Measurements from ENCODE around the gene PDIA6.
"Not testable (repeated sequence)": the region's sequence is repeated elsewhere in the genome, so short reads cannot be mapped to it uniquely, and the experiment has no call there.

The PDIA6 gene

DNA sequence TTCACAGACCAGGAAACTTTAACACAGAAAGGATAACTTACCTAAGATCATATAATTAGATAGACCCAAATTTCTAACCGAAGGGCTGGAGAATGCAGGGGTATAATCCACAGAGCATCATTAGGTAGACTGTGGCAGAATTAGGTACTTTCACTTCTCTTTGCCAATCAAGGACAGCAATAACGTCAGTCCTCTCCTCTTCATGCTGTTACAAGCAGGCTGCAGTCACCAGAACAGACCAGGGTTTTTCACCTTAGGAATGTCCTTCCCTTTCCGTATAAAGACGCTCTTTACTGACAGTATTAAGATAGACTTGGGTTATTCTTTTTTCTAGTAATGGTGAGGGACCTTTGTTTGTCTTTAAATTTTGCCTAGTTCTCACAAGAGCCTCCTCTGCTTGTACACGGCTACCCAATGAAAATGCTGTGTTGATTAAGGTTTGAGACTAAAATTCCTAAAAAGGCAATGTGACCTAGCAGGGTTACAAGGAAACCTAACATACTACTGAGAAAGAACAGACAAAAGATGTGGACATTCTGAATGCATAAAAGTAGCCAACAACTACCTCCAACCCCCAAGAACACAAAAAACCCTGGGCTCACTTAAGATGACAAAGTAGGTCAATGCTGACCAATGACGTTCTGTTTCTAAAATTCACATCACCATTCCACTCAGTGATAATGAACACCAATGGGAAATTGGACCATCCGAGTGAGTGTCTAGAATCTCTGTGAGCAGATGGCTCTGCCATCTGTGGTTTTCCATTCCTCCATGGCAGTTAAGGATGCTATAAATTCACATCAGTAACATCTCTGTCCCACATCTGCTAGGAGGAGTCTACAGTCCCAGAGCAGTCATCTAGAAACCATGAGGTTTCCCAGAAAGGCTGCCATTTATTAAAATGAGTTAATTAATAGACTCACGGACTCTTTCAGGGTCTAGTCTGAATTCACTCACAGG lies 2.1 kb downstream of the PDIA6 start:
- no peak for DNase-seq (ENCODE audit: low read depth in 2 of 2)

DNA sequence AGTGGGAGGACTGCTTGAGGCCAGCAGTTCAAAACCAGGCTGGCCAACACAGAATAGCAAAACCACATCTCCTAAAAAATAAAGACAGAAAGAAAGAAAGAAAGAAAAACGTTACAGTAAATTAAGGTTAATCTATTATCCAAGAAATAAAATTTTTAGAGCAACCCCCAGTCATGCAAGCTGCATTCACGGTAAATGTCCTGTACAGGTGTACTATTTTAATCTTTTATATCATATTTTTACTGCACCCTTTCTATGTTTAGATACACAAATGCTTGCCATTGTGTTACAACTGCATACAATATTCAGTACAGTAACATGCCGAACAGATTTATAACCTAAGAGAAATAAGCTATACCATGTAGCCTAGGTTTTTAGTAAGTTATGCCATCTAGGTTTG lies 6.0 kb downstream of the PDIA6 start:
- DNase-seq (ENCODE audit: low read depth in 2 of 2) = no peak

DNA sequence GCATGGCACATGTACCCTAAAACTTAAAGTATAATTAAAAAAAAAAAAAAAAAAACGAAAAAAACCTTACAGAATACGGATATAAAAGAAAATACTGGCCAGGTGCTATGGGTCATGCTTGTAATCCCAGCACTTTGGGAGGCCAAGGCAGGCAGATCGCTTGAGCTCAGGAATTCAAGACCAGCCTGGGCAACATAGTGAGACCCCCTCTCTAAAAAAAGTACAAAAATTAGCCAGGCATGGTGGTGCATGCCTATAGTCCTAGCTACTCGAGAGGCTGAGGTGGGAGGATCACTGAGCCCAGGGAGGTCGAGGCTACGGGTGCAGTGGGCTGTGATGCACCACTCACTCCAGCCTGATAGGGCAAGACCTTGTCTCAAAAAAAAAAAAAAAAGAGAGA lies 6.6 kb downstream of the PDIA6 start:
- DNase-seq (ENCODE audit: low read depth in 2 of 2) = not testable (repeated sequence)

DNA sequence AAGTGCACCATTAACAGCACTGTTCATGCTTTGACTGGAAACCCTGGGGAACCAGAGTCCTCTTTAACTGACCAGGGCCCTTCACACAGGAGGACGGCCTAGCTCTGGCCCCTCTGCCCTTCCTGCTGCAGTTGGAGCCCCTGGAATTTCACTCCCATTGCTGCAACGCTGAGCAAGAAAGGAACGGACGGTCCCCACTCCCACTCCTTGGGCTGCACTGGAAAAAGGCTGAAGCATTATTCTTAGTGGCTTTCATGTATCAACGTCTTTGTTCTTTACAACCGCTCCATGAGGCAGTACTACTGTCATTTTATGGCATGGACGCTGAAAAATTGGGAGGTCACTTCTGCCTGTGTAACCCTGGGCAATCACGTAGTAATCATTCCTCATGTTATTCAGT lies 9.9 kb downstream of the PDIA6 start:
- no peak for DNase-seq (ENCODE audit: low read depth in 2 of 2)

DNA sequence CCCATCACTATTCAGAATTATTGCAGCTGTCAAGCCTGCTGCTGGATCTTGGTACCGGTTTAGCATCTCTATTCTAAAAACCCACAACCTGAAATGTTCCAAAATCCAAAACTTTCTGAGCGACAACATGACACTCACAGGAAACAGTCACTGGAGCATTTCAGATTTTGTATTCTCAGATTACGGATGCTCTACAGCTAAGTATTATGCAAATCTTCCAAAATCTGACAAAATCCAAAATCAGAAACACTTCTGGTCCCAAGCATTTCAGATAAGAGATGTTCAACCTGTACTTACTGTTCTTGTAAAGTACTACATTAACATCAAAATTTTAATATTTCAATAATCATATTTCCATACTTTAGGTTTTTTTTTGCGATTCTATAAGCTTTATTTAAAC lies 12.4 kb downstream of the PDIA6 start:
- DNase-seq (ENCODE audit: low read depth in 2 of 2) = no peak

DNA sequence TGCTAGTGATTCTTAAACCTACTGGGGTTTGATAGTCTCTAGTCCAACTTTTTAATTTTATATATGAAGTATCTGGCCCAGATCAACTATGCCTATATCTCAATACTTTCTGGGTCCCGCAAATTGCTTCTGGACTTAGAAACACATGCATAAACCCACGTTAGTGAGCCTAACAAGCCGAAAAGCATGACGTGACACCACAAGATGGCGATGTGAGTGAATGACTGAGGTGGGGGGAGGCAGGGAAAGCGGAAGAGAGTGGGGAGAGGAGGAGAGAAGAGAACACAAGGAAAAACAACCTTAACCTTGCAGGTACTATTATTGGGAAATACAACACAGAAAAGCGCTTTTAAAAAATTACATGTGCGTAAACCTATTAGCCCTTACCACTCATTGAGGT lies 13.8 kb downstream of the PDIA6 start:
- no peak for DNase-seq (ENCODE audit: low read depth in 2 of 2)

DNA sequence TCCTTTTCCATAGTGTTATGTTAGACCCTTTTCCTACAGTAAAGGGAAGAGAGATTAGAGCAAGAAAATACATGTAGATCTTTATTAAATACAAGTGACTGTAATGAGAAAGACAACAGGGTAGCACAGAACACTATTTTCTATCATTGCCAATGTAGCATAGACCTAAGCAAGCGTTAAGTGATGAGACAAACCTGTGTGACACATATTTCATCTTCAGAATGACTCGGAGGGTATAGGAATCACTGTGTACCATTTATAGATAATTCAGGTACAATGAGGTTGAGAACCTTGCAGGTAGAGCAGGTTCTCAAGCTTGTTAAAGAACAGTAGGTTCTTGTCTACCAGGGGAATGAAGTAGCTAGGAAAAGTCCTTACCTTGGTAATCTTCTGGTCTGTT lies 15.9 kb downstream of the PDIA6 start:
- no peak for DNase-seq (ENCODE audit: low read depth in 2 of 2)

DNA sequence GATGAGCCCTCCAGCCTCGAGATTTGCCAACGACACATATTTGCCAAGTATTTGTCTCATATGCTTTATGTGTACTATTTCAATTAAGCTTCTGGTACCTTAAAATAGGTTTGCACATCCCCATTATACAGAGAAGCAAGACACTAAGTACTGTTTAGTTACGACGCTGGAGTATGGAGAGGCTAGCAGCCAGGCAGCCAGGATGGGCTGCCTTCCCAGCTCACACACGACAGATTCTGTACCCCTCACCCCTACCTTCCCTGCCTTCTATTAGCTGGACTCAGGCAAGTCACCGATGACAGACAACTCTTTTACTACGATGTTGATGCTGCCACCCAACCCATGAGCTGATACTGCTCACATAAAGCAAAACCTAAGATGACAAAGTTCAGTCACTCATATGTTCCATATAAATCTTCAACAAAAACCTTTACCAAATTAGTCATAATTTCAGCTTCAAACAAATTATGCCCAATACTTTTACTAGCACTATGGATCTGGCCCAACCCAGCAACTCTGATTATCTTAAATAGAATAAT lies 17.0 kb downstream of the PDIA6 start:
- DNase-seq (ENCODE audit: low read depth in 2 of 2) = no peak

DNA sequence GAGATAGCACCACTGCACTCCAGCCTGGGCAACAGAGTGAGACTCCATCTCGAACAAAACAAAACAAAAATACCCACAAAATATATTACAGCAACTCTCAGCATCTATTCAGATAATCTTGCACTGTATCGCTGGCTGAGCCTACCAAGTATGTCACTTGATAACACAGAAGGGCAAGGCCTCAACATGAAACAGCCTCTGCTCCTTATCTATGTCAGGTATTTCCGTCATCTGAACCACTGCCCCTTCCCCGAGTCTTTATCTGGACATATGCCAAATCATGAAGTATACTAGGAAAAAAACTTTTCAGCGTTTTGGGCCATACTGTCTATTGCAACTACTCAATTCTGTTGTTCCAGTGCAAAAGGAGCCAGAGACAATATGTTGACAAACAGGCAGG lies 17.7 kb downstream of the PDIA6 start:
- DNase-seq (ENCODE audit: low read depth in 2 of 2) = no peak

DNA sequence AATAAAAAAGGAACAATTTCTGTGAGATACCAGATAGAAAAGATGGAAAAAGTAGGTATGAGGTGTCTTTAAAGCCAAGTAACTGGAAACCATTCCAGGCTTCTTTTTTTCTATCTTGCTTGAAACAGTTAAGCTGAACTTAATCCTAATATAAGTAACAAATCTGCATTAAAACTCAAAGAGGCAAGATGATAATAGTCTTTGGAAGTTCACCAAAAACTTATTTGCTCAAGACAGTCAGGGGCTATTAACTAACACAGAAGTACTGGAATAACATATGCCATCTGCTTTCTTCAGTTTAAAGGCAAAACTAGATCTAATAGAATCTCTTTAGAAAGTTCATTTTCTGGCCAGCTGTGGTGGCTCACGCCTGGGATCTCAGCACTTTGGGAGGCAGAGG lies 18.8 kb downstream of the PDIA6 start:
- no peak for DNase-seq (ENCODE audit: low read depth in 2 of 2)

DNA sequence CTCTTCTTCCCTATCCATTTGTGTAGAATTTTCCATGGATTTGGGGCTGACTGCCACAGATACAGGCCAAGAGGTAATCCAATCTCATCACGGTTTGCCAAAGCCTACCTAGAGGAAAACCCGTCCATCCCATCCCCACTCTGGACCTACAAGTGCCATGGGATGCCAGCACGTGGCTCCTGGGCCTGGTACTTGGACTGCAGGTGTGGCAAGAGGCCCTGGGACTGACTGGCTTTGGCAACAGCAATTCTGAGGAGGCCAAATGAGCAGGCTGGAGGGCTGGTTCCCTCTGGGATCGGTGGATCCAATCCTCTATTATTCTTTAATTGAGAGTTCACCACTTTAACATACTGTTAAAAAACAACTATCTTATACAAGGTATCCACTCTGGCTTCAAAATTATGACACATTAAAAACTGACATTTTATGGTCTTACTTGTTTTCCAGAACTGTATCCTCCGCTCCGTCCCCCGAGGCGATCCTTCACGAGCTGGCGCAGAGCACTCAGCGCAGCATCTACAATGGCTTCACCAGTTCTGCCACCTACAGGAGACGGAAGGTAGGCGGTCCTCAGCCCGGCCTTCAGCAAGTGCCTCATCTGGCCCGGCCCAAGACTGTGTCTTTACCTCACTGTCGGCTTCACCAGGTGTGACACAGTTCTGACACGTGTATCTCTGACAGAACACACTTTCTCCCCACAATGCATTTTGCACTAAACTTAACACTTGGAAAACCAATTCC lies 19.8 kb downstream of the PDIA6 start:
- DNase-seq (ENCODE audit: low read depth in 2 of 2) = no peak

DNA sequence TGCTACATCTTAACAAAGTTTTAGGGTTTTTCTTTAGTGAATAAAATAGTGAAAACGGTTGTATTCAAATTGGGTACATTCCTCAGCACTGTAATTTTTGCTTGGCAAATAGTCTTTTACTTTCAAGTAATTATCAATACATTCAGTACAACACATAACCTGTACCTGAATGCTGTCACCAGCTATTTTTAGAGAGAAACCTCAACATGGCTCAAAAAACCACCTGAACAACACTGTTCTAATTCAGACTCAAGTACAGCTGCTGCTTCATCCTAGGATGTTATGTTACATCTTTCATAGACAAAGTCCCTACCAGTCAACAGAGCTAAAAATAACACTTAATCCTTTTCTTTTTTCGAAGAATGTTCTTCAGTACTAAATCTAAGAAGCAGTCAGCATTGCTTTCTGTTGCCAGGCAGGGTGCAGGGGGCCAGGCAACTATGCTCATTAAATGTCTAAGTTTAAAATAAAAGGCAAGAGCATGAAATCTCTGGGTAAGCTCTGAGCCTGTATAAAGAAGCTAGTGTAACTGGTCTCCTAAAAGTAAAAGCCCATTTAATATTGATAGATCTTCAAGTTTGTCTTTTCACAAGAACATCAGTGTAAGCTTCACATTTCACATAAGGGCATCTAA lies 20.5 kb downstream of the PDIA6 start:
- no peak for DNase-seq (ENCODE audit: low read depth in 2 of 2)

DNA sequence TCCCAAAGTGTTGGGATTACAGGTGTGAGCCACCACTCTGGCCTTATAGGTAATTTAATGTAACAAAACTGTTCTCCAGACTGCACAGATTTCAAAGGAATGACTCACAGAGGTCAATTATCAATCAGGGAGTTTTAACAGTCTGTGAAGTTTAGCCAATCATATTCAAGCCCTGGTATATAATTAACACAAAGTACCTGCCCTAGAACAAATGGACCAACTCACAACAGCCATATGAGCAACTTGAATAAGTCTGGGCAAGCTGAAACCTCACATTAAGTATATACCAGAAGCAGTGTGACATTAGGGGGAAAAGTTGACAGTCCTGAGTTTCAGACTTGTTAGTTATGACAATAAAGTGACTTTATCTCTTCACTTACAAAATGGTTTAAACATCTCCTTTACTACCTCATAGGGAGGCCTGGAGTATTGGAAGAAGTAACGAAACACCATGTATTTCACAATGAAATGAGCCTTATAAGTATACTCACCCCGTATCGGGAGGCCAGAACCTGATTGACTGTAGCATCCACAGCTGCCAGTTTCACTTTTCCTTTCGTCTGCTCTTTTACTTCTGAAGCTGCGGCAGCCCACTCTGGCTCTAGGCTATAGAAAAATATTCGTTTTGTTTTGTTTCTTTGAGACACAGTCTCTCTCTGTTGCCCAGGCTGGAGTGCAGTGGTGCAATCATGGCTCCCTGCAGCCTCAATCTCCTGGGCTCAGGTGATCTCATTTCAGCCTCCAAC lies 22.2 kb downstream of the PDIA6 start:
- DNase-seq (ENCODE audit: low read depth in 2 of 2) = no peak

DNA sequence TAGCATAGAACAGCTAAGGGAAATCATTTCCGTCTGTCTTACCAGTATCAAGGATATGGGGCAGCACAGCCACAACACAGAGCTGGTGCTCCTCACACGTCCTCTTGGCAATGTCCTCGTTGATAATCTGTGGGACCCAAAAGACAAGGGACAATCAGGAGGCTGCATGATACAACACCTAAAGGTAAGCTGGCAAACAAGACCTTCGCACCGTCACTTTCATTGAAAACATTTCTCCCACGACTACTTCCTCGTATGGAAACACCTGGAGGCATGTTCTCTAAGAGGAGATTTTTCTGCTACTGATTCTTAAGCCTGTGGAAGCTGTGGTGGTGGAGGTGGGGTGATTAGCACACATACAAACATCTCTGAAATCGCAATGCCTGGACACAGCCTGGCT lies 23.7 kb downstream of the PDIA6 start:
- DNase-seq (ENCODE audit: low read depth in 2 of 2) = no peak

DNA sequence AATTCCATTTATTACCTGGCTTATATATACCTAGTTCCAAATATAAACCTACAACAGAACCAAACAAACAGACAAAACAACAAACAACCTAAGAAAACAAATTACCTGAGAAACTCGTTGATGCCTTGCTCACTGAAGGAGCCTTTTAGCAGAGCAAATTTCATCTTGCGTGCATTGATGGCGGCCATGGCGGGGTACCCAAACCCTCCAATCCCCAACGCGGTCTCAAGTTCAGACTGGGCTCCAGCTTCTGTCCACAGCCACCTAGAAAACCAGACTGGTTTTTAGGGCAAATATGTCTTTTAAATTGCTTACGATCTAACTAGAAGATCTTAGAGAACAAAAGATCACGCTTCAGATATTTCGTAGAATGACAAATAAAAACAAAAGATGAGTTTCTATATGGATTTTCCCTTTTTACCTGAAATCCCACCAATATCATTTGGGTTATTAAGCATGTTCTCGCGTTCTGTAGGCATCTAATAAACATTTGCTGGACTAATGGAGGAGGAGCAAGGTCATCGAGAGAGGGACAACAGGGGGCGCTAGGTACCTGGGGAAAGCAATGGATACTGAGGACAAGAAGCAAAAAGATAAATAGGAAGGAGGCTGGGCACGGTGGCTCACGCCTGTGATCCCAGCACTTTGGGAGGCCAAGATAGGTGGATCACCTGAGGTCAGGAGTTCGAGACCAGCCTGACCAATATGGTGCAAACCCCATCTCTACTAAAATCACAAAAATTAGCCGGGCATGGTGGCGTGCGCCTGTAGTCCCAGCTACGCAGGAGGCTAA lies 25.2 kb downstream of the PDIA6 start:
- no peak for DNase-seq (ENCODE audit: low read depth in 2 of 2)

DNA sequence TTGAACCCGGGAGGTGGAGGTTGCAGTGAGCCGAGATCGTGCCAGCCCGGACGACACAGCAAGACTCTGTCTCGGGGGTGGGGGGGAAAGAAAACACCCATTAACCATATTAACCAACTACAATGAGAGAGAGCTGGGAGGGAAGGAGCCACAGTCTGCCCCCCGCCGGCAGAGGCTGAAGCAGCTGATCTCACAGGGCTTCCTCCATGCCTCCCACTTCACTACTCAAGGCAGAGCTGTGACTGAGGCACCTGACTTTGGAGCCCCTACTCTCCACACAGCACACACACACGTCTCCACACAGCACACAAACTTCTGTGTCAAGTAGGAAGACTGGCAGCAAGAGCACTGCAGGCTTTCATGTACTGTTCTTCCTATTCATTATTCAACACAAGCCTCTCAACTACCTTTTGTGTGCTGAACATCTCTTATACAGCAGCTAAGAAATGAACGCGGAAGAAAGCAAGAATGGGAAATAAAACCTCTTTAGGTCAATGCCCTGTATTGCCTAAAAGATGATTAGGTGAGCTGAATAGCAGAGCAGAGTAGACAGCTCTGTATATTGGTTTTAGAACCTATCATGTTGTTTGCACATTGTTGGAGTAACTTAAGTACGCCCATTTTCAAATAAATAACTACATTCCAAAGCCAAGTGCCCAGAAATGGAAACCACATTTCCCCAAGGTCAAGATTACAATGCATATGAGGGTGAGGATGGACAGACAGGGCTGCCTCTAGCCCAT lies 26.2 kb downstream of the PDIA6 start:
- no peak for DNase-seq (ENCODE audit: low read depth in 2 of 2)

DNA sequence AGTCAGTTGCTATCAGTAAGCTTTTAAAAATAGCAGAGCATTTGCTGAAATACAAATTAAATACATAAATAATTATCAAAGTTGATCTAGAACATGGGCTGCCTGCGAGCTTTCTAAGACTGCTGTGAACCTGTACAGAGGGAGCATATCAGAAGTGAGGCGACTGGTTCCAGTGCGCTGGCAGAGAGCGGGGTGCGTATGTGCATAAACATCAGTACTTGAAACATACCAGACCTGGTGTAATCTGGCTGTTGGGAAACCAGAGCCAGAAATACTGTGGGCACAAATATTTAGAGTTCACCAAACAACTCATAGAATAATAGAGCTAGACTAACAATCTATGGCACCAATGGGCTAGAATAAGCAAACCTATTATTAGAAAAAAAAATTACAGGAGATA lies 27.3 kb downstream of the PDIA6 start:
- no peak for DNase-seq (ENCODE audit: low read depth in 2 of 2)

DNA sequence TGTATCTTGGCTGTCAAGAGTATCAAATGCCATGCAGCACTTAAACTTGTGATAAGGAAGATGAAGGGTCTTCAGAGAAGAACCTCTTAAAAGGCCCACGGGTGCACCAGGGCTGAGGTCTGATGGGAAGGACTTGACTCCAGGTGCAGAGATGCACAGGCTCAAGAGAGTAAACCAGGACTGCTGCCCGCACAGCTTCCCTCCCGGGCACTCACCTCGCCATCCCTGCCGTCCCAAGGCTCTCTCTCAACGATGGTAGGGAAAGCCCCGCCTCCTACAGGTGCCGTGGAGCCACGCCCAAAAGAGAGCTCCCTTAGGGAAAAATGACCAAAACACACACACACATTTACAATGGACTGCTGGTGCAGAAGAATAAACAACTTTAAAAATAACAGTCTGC lies 27.9 kb downstream of the PDIA6 start:
- no peak for DNase-seq (ENCODE audit: low read depth in 2 of 2)

DNA sequence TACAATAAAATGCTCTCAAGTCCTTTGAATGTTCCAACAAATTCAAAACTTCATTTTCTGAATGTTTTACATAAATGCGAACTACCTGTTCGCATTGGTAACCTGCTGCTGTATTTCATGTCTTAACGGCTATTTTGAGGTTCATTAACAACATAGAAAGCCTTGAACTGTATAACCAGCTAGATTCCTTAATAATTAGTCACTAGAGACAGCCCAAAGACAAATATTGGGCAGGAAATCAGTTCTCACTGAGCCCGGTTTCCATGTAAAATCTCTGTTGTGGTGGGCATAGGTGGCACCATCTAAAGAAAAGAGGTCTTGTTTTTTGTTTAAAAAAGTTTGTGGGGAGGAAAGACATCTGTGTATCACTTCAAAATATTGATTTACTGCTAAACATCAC lies 29.2 kb downstream of the PDIA6 start:
- no peak for DNase-seq (ENCODE audit: low read depth in 2 of 2)

DNA sequence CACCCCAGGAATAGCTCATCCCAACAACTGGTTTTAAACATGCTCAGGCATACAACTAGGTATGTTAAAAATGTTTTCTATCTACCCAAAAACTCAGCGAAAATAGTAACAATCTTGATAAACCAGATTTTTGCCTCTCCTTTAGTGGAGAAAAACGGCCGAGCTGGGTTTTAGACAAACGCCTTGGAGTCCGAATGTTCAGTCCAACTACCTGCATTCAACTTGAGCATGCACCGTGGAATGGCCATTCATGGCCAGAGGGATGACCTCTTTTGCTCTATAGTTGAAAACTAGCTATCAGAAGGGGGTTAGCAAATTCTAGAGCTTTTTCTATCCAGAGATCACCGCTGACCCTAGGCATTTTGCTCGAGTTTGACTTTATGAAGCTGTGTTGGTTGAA lies 30.8 kb downstream of the PDIA6 start:
- DNase-seq (ENCODE audit: low read depth in 2 of 2) = no peak

Data from stimulated activated CD4-positive, alpha-beta T cell treated with anti-CD3 and anti-CD28 coated beads, Interleukin-1b, Interleukin-23, amount 100 ng/mL, for 1 hour (primary cell).